ENCODE data around the gene C11orf86.

Gene C11orf86

GRCh38 chr11:67006029-67006884 is 31.2 kb downstream of the C11orf86 start:
- Histone ChIP-seq H3K27ac (ENCODE audit: low read depth, low read length, poor library complexity, severe bottlenecking) (no peak overlapping the region), H3K4me1 (ENCODE audit: insufficient read depth, low read length, severe bottlenecking) (peaks cover 9% of the 10 kb centered on the region), H3K79me2 (ENCODE audit: insufficient read depth, low read length) (no peaks in the 10 kb centered on the region), H3K9me3 (ENCODE audit: low read length) (no peaks in the 10 kb centered on the region), H3F3A (ENCODE audit: insufficient read depth, low read length) (no peaks in the 10 kb centered on the region), H3K9ac (ENCODE audit: low read length) (no peak overlapping the region), H2AFZ (ENCODE audit: low read length) (peak overlapping the region; percentile 75), H3K4me3 (ENCODE audit: low read depth, low read length, poor library complexity, severe bottlenecking) (peak overlapping the region; percentile 30), H3K27me3 (ENCODE audit: insufficient read depth, low read length) (peaks cover 4% of the 10 kb centered on the region; the same call in 1 of the 2 replicates), H3K4me2 (ENCODE audit: low read length) (peak overlapping the region; percentile 35; the same call in 1 of the 2 replicates), H4K20me1 (ENCODE audit: insufficient read depth, low read length) (no peaks in the 10 kb centered on the region), H3K9me2 (ENCODE audit: low read depth, low read length) (no peaks in the 10 kb centered on the region), H3K36me3 (ENCODE audit: insufficient read depth, low read length) (no peaks in the 10 kb centered on the region; the same call in 1 of the 2 replicates)
- no peak for TF ChIP-seq EZH2 (IDR thresholded peaks at IDR 0.05; ENCODE audit: borderline replicate concordance, low read length)
- TF ChIP-seq CTCF (IDR thresholded peaks at IDR 0.05; ENCODE audit: low read length): no peak

GRCh38 chr11:67007126-67007525 is 32.0 kb downstream of the C11orf86 start:
- no peak overlapping the region for H3K27ac ChIP-seq (ENCODE audit: low read depth, low read length, poor library complexity, severe bottlenecking)
- H3K9ac ChIP-seq (ENCODE audit: low read length): no peak overlapping the region
- peak overlapping the region; percentile 66 for H2AFZ ChIP-seq (ENCODE audit: low read length)
- peaks cover 9% of the 10 kb centered on the region for H3K4me1 ChIP-seq (ENCODE audit: insufficient read depth, low read length, severe bottlenecking)
- TF ChIP-seq EZH2 (IDR thresholded peaks at IDR 0.05; ENCODE audit: borderline replicate concordance, low read length) (no peak), CTCF (IDR thresholded peaks at IDR 0.05; ENCODE audit: low read length) (no peak)
- H4K20me1 ChIP-seq (ENCODE audit: insufficient read depth, low read length): no peaks in the 10 kb centered on the region
- H3K4me2 ChIP-seq (ENCODE audit: low read length): no peak overlapping the region
- no peaks in the 10 kb centered on the region for H3K79me2 ChIP-seq (ENCODE audit: insufficient read depth, low read length)
- no peaks in the 10 kb centered on the region; the same call in 1 of the 2 replicates for H3K36me3 ChIP-seq (ENCODE audit: insufficient read depth, low read length)
- no peaks in the 10 kb centered on the region for H3K9me3 ChIP-seq (ENCODE audit: low read length)
- H3K4me3 ChIP-seq (ENCODE audit: low read depth, low read length, poor library complexity, severe bottlenecking): no peak overlapping the region
- H3F3A ChIP-seq (ENCODE audit: insufficient read depth, low read length): no peaks in the 10 kb centered on the region
- H3K9me2 ChIP-seq (ENCODE audit: low read depth, low read length): no peaks in the 10 kb centered on the region
- peaks cover 4% of the 10 kb centered on the region; the same call in 1 of the 2 replicates for H3K27me3 ChIP-seq (ENCODE audit: insufficient read depth, low read length)

GRCh38 chr11:67010296-67010905 is 35.3 kb downstream of the C11orf86 start:
- no peak for TF ChIP-seq EZH2 (IDR thresholded peaks at IDR 0.05; ENCODE audit: borderline replicate concordance, low read length)
- TF ChIP-seq CTCF (IDR thresholded peaks at IDR 0.05; ENCODE audit: low read length): no peak
- Histone ChIP-seq H3F3A (ENCODE audit: insufficient read depth, low read length) (no peaks in the 10 kb centered on the region), H3K79me2 (ENCODE audit: insufficient read depth, low read length) (no peaks in the 10 kb centered on the region), H3K27me3 (ENCODE audit: insufficient read depth, low read length) (no peaks in the 10 kb centered on the region; the same call in 1 of the 2 replicates), H3K9ac (ENCODE audit: low read length) (no peak overlapping the region), H3K27ac (ENCODE audit: low read depth, low read length, poor library complexity, severe bottlenecking) (no peak overlapping the region), H3K9me3 (ENCODE audit: low read length) (no peaks in the 10 kb centered on the region), H3K4me3 (ENCODE audit: low read depth, low read length, poor library complexity, severe bottlenecking) (no peak overlapping the region), H4K20me1 (ENCODE audit: insufficient read depth, low read length) (no peaks in the 10 kb centered on the region), H3K9me2 (ENCODE audit: low read depth, low read length) (no peaks in the 10 kb centered on the region), H3K36me3 (ENCODE audit: insufficient read depth, low read length) (no peaks in the 10 kb centered on the region; the same call in 1 of the 2 replicates), H2AFZ (ENCODE audit: low read length) (no peak overlapping the region), H3K4me2 (ENCODE audit: low read length) (no peak overlapping the region), H3K4me1 (ENCODE audit: insufficient read depth, low read length, severe bottlenecking) (peaks cover 9% of the 10 kb centered on the region)

All from OCI-LY1 (cell line).